ENCODE measurements around the gene ADAMTS2.

Gene ADAMTS2

DNA sequence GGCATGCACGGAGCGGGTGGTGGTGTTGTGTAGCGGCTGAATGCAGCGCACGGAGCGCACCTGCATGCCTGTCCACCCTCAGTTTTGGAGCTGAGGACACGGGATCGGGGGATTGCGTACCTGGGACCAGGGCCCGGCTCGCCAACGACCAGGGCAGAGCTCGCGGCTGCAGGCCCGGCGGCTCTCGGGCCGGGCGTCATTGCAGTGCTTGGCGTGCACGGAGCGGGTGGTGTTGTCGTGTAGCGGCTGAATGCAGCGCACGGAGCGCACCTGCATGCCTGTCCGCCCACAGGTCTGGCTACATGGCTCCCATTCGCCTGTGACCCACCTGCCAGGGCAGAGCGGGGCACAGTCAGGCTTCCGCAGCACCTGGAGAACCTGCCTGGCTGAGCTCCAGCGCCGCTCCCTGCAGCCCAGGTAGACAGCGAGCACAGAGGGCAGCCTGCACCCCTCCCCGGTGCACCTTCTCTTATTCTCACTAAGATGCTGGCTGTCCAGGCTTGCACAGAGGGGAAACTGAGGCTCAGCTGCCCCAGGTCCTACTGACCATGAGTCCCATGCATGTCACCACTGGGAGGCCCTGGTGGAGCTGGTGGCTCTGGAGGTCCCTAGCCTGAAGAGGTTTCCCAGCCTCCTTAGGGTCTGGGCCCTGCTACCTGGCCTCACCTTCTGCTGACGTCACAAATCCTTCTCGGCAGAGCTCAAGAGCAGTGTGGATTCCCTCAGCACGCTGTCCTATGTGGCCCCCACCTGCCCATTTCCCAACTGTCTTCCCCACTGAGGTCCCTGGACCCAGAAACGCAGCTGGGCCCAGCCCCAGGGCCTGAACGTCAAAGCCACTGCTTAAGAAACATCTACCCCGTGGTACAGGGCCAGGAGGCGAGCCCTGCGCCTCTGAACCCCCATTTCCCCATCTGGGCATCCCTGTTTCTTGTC is 220.1 kb downstream of the ADAMTS2 start:
- ATAC-seq (ENCODE audit: low read depth): no peak
- Histone ChIP-seq H3K9me3 (ENCODE audit: severe bottlenecking) (peaks cover 48% of the 10 kb centered on the region), H3K4me3 (ENCODE audit: severe bottlenecking) (no peak overlapping the region)

GRCh38 chr5:179124273-179124852 is 220.9 kb downstream of the ADAMTS2 start:
- Histone ChIP-seq H3K9me3 (ENCODE audit: severe bottlenecking) (peaks cover 46% of the 10 kb centered on the region), H3K4me3 (ENCODE audit: severe bottlenecking) (no peak overlapping the region), H3K4me1 (ENCODE audit: insufficient read depth, poor library complexity, severe bottlenecking) (no peaks in the 10 kb centered on the region), H3K27ac (ENCODE audit: poor library complexity, severe bottlenecking) (no peak overlapping the region), H3K27me3 (ENCODE audit: insufficient read depth, poor library complexity, severe bottlenecking) (no peaks in the 10 kb centered on the region), H3K36me3 (ENCODE audit: low read depth) (no peaks in the 10 kb centered on the region)
- no peak for ATAC-seq (ENCODE audit: low read depth)
- peak; percentile 61 for DNase-seq (ENCODE audit: low spot score)
- TF ChIP-seq, protein P1, sequence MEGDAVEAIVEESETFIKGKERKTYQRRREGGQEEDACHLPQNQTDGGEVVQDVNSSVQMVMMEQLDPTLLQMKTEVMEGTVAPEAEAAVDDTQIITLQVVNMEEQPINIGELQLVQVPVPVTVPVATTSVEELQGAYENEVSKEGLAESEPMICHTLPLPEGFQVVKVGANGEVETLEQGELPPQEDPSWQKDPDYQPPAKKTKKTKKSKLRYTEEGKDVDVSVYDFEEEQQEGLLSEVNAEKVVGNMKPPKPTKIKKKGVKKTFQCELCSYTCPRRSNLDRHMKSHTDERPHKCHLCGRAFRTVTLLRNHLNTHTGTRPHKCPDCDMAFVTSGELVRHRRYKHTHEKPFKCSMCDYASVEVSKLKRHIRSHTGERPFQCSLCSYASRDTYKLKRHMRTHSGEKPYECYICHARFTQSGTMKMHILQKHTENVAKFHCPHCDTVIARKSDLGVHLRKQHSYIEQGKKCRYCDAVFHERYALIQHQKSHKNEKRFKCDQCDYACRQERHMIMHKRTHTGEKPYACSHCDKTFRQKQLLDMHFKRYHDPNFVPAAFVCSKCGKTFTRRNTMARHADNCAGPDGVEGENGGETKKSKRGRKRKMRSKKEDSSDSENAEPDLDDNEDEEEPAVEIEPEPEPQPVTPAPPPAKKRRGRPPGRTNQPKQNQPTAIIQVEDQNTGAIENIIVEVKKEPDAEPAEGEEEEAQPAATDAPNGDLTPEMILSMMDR (IDR thresholded peaks at IDR 0.05; ENCODE audit: poor library complexity, severe bottlenecking): no peak

More for the DNA sequence above, 220.1 kb downstream of the ADAMTS2 start:
- TF ChIP-seq, protein P1 (IDR thresholded peaks at IDR 0.05; ENCODE audit: poor library complexity, severe bottlenecking): no peak
- Histone ChIP-seq H3K4me1 (ENCODE audit: insufficient read depth, poor library complexity, severe bottlenecking) (no peaks in the 10 kb centered on the region), H3K27me3 (ENCODE audit: insufficient read depth, poor library complexity, severe bottlenecking) (no peaks in the 10 kb centered on the region), H3K36me3 (ENCODE audit: low read depth) (no peaks in the 10 kb centered on the region), H3K27ac (ENCODE audit: poor library complexity, severe bottlenecking) (no peak overlapping the region)
- DNase-seq (ENCODE audit: low spot score): peak; percentile 59

DNA sequence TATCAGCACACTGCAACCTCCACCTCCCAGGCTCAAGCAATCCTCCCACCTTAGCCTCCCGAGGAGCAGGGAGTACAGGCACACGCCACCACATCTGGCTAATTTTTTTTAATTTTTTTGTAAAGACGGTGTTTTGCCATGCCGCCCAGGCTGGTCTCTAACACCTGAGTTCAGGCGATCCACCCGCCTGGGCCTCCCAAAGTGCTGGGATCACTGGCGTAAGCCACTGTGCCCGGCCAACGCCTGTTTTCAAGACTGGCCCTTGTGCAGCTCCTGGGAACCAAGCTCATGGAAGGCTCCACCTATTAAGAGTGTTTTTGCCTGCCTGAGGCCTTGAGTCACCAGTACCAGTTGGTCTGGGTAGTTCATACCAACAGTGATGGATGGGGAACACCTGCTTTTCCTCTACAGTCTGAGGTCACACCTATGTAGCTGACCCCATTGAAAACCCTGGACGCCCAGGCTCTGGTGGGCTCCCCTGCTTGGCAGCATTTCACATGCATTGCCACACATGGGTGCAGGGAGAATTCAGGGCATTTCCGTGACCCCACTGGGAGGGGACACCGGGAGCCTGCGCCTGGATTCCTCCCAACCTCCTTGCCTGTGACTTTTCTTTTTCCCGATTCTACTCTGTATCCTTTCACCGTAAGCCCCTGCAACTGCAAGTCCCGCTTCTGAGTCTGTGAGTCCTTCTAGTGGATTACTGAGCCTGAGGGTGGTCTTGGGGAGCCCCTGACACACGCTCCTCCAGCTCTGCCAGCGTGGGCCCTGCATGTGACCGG is 221.6 kb downstream of the ADAMTS2 start:
- Histone ChIP-seq H3K27ac (ENCODE audit: poor library complexity, severe bottlenecking) (no peak overlapping the region), H3K9me3 (ENCODE audit: severe bottlenecking) (peaks cover 46% of the 10 kb centered on the region), H3K36me3 (ENCODE audit: low read depth) (no peaks in the 10 kb centered on the region), H3K4me1 (ENCODE audit: insufficient read depth, poor library complexity, severe bottlenecking) (no peaks in the 10 kb centered on the region), H3K27me3 (ENCODE audit: insufficient read depth, poor library complexity, severe bottlenecking) (no peaks in the 10 kb centered on the region), H3K4me3 (ENCODE audit: severe bottlenecking) (no peak overlapping the region)
- DNase-seq (ENCODE audit: low spot score) (peak; percentile 45), ATAC-seq (ENCODE audit: low read depth) (no peak)
- TF ChIP-seq, protein P1 (IDR thresholded peaks at IDR 0.05; ENCODE audit: poor library complexity, severe bottlenecking): no peak

GRCh38 chr5:179123109-179123426 is 222.2 kb downstream of the ADAMTS2 start:
- H3K27me3 ChIP-seq (ENCODE audit: insufficient read depth, poor library complexity, severe bottlenecking): no peaks in the 10 kb centered on the region
- H3K4me3 ChIP-seq (ENCODE audit: severe bottlenecking): no peak overlapping the region
- H3K36me3 ChIP-seq (ENCODE audit: low read depth): no peaks in the 10 kb centered on the region
- H3K27ac ChIP-seq (ENCODE audit: poor library complexity, severe bottlenecking): no peak overlapping the region
- TF ChIP-seq, protein P1 (IDR thresholded peaks at IDR 0.05; ENCODE audit: poor library complexity, severe bottlenecking): no peak
- H3K9me3 ChIP-seq (ENCODE audit: severe bottlenecking): peaks cover 46% of the 10 kb centered on the region
- no peaks in the 10 kb centered on the region for H3K4me1 ChIP-seq (ENCODE audit: insufficient read depth, poor library complexity, severe bottlenecking)
- DNase-seq (ENCODE audit: low spot score) (peak; percentile 54), ATAC-seq (ENCODE audit: low read depth) (peak; percentile 49)

Data from RWPE2 (cell line).